ENCODE data around the gene CALB2.
"Not testable (repeated sequence)": the region's sequence is repeated elsewhere in the genome, so short reads cannot be mapped to it uniquely, and the experiment has no call there.

The CALB2 gene

DNA sequence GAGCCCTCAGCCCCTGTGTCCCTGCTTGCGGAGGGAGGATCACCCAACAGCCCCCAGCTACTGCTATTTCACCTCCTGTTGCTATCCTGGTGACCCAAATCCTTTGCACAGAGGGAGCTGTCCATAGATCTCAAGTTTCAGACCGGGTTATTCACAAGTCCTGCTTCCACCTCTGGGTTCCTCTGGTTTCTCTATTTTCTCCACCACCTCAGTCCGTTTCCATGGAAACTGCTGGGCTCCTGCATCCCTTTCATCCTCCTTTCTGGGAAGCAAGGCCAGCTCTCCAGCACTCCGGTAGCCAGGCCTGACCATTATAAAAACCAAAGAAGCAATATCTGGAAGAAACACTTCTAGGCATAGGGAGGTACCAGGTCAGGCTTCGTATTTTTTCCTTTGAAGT lies 4.8 kb upstream of the CALB2 start:
- no peak for DNase-seq

DNA sequence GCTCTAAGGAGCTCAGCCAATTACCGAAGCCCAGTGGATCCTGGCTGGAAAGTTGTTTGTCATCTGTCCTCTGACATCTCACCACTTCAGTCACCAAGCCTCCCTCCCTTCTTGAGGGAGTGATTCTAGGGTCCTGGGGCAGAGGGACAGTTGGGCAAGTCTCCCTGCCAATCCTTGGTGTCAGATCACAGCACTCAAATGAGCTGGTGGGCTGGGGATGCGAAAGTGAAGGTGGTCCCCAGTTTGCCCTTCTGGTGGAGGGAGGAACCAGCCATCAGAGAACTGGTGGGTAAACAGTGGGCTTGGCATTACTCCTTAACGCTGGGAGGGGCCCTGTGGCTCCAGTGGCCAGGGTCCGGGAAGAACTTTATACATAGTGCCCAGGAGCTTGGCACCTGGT lies 4.4 kb upstream of the CALB2 start:
- DNase-seq, result no peak

DNA sequence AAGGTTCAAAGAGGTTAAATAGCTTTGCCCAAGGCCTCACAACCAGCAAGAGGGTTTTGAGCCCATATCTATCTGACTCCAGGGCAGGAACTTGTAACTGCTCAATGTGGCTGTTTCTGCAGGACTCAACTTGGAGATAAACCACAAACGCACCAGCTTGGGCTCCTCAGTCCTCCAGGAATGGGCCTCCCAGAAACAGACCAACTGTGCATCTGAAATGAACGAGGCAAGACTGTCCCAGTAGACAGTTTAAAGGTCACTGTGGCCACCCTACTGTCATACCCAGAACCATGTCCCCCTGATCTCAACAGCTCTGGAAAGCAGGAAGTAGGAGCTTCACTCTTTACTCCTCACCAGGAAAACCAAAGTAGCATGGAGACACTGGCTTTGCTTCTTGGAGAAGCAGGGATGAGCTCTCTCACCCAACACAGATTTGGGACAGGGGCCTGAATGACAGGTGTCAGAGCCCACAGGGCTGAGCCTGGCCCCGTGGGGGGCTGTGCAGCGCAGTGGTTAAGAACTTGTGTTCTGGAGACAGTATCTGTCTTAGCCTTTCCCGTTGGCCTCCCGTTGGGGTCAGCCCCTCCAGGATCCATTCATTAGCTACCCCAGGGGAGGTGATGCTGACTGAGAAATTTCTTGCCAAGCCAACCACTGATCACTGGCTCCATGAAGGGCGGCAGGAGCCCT lies 2.3 kb upstream of the CALB2 start:
- no peak for DNase-seq

DNA sequence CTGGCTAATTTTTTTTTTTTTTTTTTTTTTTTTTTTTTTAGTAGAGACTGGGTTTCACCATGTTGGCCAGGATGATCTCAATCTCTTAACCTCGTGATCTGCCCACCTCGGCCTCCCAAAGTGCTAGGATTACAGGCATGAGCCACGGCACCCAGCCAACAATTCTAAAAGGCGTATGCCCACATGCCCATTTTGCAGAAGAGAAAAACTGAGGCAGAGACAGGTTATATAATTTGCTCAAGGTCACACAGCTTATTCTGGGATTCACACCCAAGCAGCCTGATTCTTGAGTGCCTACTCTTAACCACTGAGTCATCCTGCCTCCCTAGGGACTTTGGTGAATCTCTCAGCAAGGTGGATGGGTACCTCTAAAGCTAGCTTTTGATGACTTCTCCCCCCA lies 1.6 kb upstream of the CALB2 start:
- DNase-seq, result not testable (repeated sequence)

DNA sequence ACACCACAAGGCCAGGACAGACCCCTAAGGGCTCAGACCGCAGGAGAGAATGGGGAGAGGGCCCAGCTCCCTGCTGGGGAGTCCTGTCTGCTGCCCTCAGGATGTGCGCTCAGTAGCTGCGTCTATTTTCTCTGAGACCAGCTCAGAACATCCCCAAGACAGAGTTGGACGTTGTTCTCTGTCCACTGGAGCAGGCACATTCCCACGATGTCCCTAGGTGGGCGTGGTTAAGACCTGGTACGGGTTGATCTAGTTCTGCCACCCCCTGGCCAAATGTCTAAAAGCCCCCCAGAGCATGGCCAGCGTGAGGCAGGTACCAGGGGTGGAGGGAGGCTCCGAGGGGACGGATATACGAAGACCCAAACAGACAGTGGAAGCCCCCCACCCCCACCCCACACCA lies 842 bp upstream of the CALB2 start:
- DNase-seq, result no peak

DNA sequence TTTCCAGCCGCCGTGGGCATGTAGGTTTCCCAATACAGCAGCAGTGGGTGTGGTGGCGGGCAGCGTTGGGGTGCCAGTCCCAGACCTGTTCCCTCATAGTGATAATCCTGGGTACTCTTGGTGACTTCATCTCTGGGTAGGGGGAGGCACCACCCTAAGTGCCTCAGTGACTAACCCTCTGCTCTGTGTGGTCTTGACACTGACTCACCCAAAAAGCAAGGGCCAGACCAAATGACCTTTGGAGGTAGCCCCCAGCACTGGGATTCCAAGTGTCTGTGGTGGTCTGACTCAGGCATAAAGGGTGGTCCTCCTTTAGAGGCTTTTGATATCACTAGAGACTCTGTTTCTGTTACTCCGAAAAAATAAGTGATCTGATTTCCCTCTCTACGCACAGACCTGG lies 908 bp downstream of the CALB2 start:
- DNase-seq, result no peak

DNA sequence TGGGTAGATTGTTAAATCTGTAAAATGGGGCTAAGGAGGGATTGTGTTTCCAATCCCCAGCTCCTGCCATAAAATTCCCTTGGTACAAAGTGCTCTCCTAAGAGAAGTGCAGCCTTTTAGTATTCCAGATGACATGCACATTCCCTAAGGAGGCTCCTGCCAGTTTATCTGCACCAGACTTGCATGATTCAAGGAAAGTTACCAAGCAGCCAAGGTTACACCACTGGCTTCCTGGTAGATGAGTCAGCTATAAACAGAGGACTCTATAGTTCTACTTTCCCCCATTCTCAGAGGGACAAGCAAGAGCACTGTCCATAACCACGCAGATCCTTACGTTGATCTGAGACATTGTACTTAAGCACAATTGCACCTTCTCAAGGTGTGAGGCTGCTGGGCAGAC lies 1.9 kb downstream of the CALB2 start:
- DNase-seq, result no peak

DNA sequence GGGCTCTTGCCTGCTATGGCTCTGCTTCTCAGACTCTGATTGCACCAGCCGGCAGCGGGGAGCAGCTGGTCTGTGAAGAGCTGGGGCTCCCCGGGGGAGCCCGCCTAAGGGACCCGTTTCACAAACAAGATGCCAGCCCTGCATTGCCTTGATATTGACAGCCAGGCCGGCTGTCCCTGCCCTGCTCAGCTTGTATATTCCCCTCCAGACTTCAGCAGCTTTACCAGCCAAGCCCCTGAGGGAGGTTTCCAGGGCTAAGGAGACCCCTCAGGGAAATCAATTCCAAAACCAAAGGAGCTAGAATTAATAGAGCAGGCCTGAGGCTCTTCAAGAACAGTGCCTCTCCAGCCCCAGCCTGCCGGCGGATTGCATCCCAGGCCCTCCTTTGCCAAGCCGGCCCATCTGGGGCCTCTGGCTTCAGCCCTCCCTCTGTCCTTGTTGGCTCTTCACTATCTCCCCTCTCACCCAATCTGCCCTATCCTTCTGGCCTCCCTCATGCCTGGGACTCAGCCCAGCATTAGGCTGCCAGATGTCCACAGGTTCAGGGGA lies 5.7 kb downstream of the CALB2 start:
- peak; percentile 57 for DNase-seq

DNA sequence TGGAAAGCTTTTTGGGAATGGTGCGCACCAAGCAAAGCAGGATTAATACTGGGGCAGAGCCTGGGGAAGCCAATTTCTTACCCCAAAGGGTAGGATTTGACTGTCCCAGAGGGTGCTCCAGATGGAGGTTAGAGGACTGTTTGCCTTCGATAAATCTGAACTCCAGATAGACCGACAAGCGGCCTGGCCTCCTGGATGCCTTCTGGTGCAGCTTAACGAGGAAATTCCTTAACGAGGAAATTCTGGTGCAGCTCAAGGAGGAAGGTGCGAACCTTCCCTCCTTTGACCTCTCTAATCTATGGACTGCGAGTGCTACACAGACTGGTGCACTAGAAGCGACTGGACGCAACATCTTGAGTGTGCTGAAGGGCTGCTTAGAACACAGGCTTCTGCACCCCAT lies 6.5 kb downstream of the CALB2 start:
- DNase-seq, result no peak

DNA sequence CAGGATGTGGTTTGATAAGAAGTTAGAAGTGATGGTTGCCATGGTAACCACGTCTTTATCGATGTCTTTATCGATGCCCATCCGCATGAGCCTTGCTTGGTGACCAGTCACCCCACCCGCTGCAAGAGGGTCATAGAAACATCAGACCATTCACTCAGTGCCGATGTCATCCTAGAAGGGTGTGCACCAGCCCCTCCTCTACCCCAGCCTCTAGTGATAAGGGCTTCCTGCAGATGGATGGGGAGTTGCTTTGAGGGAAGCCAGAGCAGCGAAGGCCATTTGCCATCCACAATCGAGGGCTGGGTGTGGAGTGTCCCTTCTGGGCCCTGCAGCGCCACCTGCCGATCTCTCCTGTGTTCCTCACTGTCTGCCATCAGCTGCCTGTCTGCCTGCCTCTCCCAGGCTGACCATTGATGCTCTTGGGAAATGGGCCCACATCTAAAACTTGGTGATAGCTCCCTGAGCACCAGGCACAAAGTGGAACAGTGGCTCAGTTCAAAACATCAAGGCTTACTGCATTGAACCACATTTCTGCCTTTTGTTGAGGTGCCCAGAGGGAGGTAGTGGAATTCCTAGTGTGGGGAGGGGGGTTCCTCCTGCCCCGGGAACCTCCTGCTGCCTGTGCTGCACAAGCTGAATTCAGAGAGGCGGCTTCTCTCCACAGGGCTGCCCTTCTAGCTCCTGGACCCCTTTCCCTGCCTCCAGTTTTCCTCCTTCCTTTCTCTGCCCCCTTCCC lies 8.9 kb downstream of the CALB2 start:
- DNase-seq, result peak; percentile 72

DNA sequence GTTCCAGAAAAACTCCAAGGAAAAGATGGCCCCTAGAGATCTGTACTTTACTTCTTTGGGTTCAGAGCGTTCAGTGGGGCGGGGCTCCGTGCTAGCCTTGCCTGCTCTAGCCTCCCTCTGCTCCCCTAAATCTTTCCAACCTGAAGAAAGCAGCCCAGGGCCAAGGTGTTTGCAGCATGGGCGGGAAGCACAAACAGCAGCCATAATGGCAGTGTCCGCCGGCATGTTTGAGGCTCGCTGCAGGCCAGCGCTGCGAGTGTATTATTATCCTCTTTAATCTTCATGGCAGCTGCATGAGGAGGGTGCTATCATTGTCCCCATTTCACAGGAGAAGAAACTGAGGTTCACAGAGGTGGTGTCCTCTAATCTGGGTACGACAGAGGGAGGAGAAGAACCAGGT lies 10.4 kb downstream of the CALB2 start:
- DNase-seq, result no peak

DNA sequence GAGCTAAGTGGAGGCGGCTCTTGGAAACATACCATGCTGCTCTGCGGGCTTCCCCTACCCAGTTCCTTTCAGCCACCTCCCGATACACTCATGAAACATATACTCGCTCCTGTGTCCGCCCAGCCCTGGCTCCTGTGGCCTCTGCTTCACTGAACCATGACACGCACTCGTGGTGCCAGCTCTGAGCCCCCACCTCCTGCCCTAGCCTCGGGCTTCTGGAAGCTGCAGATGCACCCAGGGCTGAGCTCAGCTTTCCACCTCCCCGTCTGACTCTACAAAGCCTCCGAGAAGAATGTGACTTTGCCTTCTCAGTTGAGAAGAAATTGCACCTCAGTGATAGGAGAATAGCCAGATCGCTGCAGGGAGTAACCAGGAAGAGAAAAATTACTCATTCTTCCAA lies 11.0 kb downstream of the CALB2 start:
- peak; percentile 55 for DNase-seq

DNA sequence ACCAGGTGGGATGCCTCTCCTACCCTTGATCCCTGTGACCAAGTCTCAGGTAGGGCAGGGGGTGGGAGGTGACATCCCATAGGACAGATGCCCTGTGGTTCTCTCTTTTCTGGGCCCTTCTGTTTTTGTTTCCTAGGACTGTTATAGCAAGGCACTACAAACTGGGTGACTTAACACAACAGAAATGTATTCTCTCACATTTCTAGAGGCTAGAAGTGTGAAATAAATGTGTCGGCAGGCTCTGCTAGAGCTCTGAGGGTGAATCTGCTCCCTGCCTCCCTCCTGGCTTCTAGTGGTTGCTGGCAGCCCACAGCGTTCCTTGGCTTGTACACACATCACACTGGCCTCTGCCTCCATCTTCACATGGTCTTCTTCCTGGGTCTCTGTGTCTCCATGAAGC lies 12.7 kb downstream of the CALB2 start:
- no peak for DNase-seq

DNA sequence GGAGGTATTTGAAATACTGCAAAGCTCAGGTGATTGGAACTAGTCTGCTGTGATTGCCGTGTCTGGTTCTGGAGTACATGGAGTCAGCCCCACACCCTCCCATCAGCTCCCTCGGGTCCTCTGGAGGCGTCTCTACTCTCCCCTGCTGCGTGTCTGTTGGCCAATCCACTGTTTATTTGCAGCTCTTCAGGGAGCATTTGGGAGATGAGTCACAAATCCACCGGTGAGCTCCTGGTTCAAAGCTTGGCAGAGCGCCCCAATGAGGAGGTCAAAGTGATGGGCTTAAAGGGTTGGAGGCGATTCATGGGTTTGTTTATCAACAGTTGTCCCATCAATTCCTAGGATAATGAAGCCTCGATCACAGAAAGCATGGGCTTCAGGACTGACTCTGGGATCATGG lies 14.6 kb downstream of the CALB2 start:
- no peak for DNase-seq

DNA sequence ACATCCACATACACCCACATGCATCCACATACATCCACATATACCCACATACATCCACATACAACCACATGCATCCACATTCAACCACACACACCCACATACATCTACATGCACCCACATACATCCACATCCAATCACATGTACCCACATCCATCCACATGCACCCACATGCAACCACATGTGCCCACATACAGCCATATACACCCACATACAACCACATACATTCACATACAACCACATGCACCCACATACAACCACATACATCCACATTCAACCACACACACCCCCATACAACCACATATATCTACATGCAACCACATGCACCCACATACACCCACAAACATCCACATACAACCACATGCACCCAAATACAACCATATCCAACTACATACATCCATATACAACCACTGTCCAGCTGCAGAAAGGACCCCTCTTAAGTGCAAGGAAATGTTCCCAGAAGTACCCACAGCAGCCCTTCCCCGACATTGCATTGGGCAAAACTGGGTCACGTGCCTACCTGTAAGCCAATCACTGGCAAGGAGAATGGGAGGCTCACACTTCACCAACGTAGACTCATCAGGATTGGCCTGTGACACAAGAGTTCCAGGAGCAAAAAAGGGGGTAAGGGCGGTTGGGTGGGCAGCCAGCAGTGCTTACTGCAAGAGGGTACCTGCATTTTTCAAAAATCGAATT lies 18.1 kb downstream of the CALB2 start:
- DNase-seq, result no peak

DNA sequence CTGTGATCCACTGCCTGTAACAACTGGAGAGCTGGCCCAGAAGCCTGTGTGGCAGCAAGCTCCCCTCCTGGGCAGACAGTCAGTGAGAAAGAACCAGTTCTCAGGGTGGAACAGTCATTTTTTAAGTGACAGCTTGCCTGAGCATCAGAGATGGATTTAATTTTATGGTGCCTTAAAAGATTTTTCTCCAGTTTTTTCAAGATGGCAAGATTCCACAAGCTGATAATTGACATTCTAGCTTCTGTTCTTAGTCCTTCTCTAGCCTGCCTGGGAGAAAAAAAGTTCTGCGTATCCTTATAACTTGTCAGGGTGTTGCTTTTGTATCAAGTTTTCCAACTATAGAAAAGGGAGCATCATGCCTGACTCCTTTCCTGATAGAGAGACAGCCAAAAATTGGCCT lies 21.2 kb downstream of the CALB2 start:
- no peak for DNase-seq

DNA sequence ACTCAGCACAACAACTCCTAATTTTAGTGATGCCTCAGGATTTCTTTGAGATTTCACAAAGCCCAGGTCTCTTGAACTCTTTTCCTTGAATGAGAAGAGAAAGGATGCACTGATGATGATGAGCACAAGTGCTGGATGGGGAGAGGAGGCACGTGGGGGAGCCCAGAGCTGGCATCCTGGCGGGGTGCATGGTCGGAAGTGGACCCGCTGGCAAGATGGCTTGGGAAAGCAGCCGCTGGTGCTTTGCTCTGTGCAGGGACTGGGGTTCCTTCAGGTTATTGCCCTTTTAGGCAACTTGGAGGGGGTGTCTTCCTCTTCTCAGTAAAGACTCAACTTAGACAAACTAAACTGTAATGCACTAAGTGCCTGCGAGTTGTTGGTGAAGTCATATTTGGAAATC lies 22.3 kb downstream of the CALB2 start:
- DNase-seq, result no peak

DNA sequence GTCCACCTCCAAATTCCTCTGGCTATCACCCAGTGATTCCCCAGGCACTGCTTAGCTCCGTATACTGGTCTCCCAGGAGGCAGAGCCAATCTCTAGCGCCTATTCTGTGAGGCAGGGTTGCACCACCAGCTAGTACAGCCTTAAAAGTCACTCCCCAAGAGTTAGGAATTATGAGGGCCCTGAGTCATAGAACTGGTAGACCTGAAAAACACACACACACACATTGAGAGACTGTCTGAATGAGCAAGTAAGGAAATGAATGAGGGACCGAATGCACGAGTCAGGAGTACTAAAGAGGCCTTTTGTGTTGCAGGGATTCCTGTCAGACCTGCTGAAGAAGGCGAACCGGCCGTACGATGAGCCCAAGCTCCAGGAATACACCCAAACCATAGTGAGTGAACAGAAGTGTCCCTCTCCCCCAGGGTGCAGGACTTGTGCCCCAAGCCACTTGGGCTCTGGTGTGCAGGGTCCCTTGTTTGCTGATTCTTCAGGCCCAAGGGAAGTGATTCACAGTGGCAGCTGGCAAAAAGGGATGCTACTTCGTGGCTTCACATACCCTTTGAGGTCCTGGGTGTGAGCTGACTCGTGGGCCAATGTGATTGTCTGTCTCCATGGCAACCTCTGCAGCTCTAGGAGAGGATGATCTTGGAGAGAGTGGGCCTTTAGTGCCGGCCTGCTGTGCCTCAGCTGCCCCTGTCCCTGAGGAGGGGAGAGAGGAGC lies 24.7 kb downstream of the CALB2 start:
- peak; percentile 80 for DNase-seq

DNA sequence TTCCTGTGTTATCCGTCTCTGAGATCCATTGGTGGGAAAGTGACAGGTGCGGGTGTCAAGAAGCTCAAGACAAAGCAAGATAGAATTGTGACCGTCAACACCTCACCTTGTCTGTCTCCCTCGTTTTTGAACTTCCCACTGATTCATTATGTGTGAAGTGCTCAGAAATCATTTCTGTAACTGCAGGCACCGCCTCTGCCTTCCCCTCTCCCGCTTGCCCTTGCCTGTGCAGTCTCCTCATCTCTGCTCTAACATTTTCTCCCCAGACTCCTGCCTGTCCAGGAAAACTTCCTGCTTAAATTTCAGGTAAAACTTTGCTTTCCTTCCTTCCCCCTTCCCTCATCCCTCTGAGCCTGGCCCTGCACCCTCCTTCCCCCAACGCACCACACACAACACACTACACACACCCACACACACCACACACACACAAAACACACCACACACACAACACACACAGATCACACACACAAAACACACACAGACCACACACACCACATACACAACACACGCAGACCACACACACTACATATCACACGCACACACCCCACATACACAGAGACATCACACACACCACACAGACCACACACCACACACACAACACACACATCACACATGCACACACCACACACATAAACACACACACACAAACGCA lies 25.7 kb downstream of the CALB2 start:
- no peak for DNase-seq

DNA sequence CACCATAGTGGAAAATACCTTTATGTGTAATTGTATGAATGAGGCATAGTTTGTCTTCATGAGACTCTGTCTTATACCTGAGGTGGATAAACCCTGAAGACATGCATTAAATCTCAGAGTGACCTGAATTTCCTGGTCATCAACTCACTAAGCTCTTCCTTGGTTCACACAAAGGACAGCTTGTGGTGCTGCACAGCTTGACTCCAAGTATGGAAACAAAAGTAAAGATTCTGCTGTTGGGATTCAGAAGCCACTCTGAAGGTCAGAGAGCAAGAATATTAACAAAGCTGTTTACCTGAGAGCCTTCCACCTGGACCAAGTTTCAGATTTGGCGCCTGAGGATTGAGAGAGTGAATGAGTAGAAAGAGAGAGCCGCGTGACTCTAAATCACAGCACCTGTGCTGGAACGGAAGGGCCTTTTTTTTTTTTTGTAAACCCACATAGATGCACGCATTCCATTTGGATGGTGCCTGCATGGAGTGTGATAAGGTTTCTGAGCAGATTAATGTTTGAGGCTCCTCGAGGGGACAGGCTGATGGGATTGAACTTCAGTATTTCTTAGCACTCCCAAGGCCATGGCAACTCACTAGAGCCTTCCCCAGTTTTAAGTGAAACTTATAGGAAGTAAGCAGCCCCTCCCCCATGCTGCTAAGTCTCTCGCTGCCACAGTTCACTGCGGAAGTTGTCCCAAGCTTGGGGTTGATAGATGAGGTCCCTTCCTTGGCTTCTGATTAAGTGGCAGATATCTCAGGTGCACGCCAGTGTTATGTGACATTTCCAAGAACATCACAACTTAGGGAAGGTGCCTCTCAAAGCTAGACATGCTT lies 28.7 kb downstream of the CALB2 start:
- DNase-seq, result no peak

DNA sequence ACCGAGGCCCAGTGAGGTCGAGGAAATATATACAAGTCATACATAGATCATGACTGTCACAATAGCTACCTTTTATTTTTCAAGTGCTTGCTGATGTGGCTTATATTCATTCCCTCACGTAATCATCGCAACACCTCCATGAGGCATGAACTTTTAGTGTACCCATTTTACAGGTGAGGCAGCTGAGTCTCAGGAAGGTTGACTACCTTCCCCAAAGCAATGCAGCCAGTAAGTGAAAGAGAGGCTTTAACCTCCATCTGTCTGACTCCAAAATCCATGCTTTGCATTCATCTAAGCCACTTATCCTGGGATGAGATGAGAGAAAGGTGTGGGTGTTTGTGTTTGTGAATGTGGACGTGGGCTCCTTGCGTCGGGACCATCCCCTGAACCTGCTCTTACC lies 30.8 kb downstream of the CALB2 start:
- no peak for DNase-seq

DNA sequence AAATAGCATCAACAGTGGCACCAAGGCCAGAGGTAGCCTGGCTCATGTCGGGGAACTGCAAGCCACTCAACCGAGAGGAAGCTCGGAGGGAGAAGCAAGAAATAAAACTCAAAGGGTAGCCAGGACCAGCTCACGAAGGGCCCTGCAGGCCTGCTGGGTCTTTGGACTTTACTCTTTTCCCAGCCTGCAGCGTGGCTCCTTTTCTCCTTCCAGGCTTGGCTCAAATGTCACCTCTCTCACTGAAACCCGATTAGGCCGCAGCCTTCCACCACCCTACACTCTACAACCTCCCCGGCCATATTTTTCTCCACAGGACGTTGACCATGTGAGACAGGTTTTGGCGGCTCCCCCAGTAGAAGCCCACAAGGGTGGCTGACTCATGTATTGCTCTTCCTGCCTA lies 38.1 kb downstream of the CALB2 start:
- no peak for DNase-seq

Data from eye (tissue), 1 donor.